IMR-90 (cell line): ENCODE data around the gene NLRP1. TPM values are rescaled to one million over a fixed set of nuclear protein-coding genes. Genes with fewer than 3 reads are reported as not detected.

ENCODE experiments used
- ATAC-seq: fragments of 200-7000 bp; cut with Tn5 transposase; 2 replicates; pipeline ENCODE4 v1.9.1; 2020; ENCODE audit warnings: low read depth, mild to moderate bottlenecking, moderate library complexity
- BruUV-seq: library from RNA; stranded (reverse); fragments of 400-500 nt; replicated peaks from 2 replicates; lab custom pipeline; 2021; lab: Mats Ljungman, UMichigan
- CTCF ChIA-PET: fragments of 300-600 bp; formaldehyde crosslinking; extraction: SDS; loops from one replicate; lab custom pipeline; 2021; ENCODE audit warnings: antibody characterized with exemption; lab: Yijun Ruan, JAX
- POLR2A ChIA-PET: fragments of 300-600 bp; sonication (Branson Sonifier 250); formaldehyde crosslinking; loops from one replicate; lab custom pipeline; 2022; ENCODE audit warnings: antibody characterized with exemption; ENCODE audit not compliant: unreplicated experiment; lab: Charles Lee
- DNase-seq: peaks from one replicate; pipeline ENCODE4 v3.0.0; 2013
- H2AFZ ChIP-seq: replicated peaks from 2 replicates; pipeline ENCODE3; 2013; ENCODE audit warnings: low read length, mild to moderate bottlenecking; ENCODE audit not compliant: poor library complexity
- H2AK5ac ChIP-seq: 2 replicates; pipeline ENCODE4 v1.6.1; 2013; ENCODE audit warnings: low read depth, low read length, inconsistent platforms
- H2AK9ac ChIP-seq: replicated peaks from 2 replicates; pipeline ENCODE3; 2013; ENCODE audit warnings: mild to moderate bottlenecking, low read depth, low read length, moderate library complexity; ENCODE audit not compliant: poor library complexity
- H2BK120ac ChIP-seq: 2 replicates; pipeline ENCODE4 v1.6.1; 2013; ENCODE audit warnings: low read depth, low read length, inconsistent platforms
- H2BK15ac ChIP-seq: 3 replicates; pipeline ENCODE4 v1.6.1; 2013; ENCODE audit warnings: low read depth, low read length, inconsistent platforms
- H2BK20ac ChIP-seq: 2 replicates; pipeline ENCODE4 v1.6.1; 2013; ENCODE audit warnings: low read depth, mild to moderate bottlenecking, inconsistent platforms, low read length, moderate library complexity
- H2BK5ac ChIP-seq: 2 replicates; pipeline ENCODE4 v1.6.1; 2013; ENCODE audit warnings: mild to moderate bottlenecking, low read depth, low read length, inconsistent platforms; ENCODE audit not compliant: poor library complexity, severe bottlenecking
- H3K14ac ChIP-seq: replicated peaks from 2 replicates; pipeline ENCODE4 v1.6.1; 2013; ENCODE audit warnings: low read depth, low read length, inconsistent platforms
- H3K18ac ChIP-seq: 2 replicates; pipeline ENCODE4 v1.6.1; 2013; ENCODE audit warnings: low read depth, low read length, control low read depth
- H3K23ac ChIP-seq: 2 replicates; pipeline ENCODE4 v1.6.1; 2013; ENCODE audit warnings: low read depth, low read length, inconsistent platforms
- H3K27ac ChIP-seq: 2 replicates; pipeline ENCODE4 v1.5.1; 2013; ENCODE audit warnings: mild to moderate bottlenecking, control low read depth, low read length; ENCODE audit not compliant: insufficient read depth
- H3K27me3 ChIP-seq: 2 replicates; pipeline ENCODE4 v1.6.1; 2013; ENCODE audit warnings: low read length; ENCODE audit not compliant: control insufficient read depth, insufficient read depth
- H3K36me3 ChIP-seq: 2 replicates; pipeline ENCODE4 v1.6.1; 2013; ENCODE audit warnings: low read length, mixed read lengths; ENCODE audit not compliant: control insufficient read depth, insufficient read depth
- H3K4ac ChIP-seq: 2 replicates; pipeline ENCODE4 v1.6.1; 2013; ENCODE audit warnings: low read depth, low read length, inconsistent platforms
- H3K4me1 ChIP-seq: 2 replicates; pipeline ENCODE4 v1.6.1; 2013; ENCODE audit warnings: low read length, mixed read lengths; ENCODE audit not compliant: control insufficient read depth, insufficient read depth
- H3K4me2 ChIP-seq: 2 replicates; pipeline ENCODE4 v1.6.1; 2013; ENCODE audit warnings: low read depth, mild to moderate bottlenecking, control low read depth, low read length, moderate library complexity
- H3K4me3 ChIP-seq: 2 replicates; pipeline ENCODE4 v1.5.1; 2013; ENCODE audit warnings: low read depth, mild to moderate bottlenecking, control low read depth, low read length, moderate library complexity; ENCODE audit not compliant: insufficient read depth
- H3K56ac ChIP-seq: 2 replicates; pipeline ENCODE4 v1.6.1; 2013; ENCODE audit warnings: low read length, inconsistent platforms; ENCODE audit not compliant: insufficient read depth; ENCODE audit errors: extremely low read depth
- H3K79me1 ChIP-seq, 2 experiments: 2 replicates each; pipeline ENCODE4 v1.6.1; 2013; ENCODE audit warnings: low read length in 2 of 2, inconsistent platforms in 1 of 2, low read depth in 1 of 2
- H3K9ac ChIP-seq: 2 replicates; pipeline ENCODE4 v1.6.1; 2013; ENCODE audit warnings: low read depth, low read length, control low read depth
- H3K9me1 ChIP-seq: 2 replicates; pipeline ENCODE4 v1.6.1; 2013; ENCODE audit warnings: low read length, inconsistent platforms; ENCODE audit not compliant: insufficient read depth
- H3K9me3 ChIP-seq: 2 replicates; pipeline ENCODE4 v1.6.1; 2013; ENCODE audit warnings: low read length; ENCODE audit not compliant: control insufficient read depth, insufficient read depth
- H4K20me1 ChIP-seq: 2 replicates; pipeline ENCODE4 v1.6.1; 2013; ENCODE audit warnings: low read length, inconsistent platforms; ENCODE audit not compliant: insufficient read depth
- H4K5ac ChIP-seq: 2 replicates; pipeline ENCODE4 v1.6.1; 2013; ENCODE audit warnings: mild to moderate bottlenecking, low read depth, low read length, control low read depth
- H4K8ac ChIP-seq, 2 experiments: 2 replicates each; pipeline ENCODE4 v1.6.1; 2013; ENCODE audit warnings: low read depth in 2 of 2, low read length in 2 of 2, control low read depth in 1 of 2, inconsistent platforms in 1 of 2
- H4K91ac ChIP-seq: 2 replicates; pipeline ENCODE4 v1.6.1; 2013; ENCODE audit warnings: low read depth, low read length, inconsistent platforms; ENCODE audit not compliant: insufficient read depth
- CHD1 ChIP-seq: IDR thresholded peaks from 2 replicates; pipeline ENCODE4 v1.6.1; 2012; ENCODE audit warnings: low read depth, low read length, improper control_type of control experiment
- FOS ChIP-seq: fragments of 150-350 bp; IDR thresholded peaks from 2 replicates; pipeline ENCODE4 v1.6.1; 2016; ENCODE audit warnings: low read depth, low read length
- MAFK ChIP-seq: IDR thresholded peaks from 2 replicates; pipeline ENCODE4 v1.6.1; 2012; ENCODE audit warnings: low read depth, low read length, improper control_type of control experiment
- MXI1 ChIP-seq: IDR thresholded peaks from 2 replicates; pipeline ENCODE4 v1.6.1; 2012; ENCODE audit warnings: low read depth, mild to moderate bottlenecking, low read length, moderate library complexity, borderline replicate concordance
- NFE2L2 ChIP-seq: fragments of 150-350 bp; IDR thresholded peaks from 2 replicates; pipeline ENCODE4 v1.6.1; 2016; ENCODE audit warnings: low read depth, mild to moderate bottlenecking, low read length
- POLR2A ChIP-seq: IDR thresholded peaks from 2 replicates; pipeline ENCODE4 v1.6.1; 2012; ENCODE audit warnings: mild to moderate bottlenecking, low read depth, low read length
- RAD21 ChIP-seq: IDR thresholded peaks from 2 replicates; pipeline ENCODE4 v1.6.1; 2012; ENCODE audit warnings: low read length, improper control_type of control experiment
- RCOR1 ChIP-seq: IDR thresholded peaks from 2 replicates; pipeline ENCODE4 v1.6.1; 2012; ENCODE audit warnings: mild to moderate bottlenecking, low read length, improper control_type of control experiment; ENCODE audit not compliant: insufficient replicate concordance
- RFX5 ChIP-seq: IDR thresholded peaks from 2 replicates; pipeline ENCODE4 v1.8.0; 2012; ENCODE audit warnings: low read depth, mild to moderate bottlenecking, low read length, moderate library complexity
- SMC3 ChIP-seq: fragments of 150-350 bp; IDR thresholded peaks from 2 replicates; pipeline ENCODE4 v1.6.1; 2016; ENCODE audit warnings: low read depth, mild to moderate bottlenecking, antibody characterized with exemption, low read length, moderate library complexity
- USF2 ChIP-seq: fragments of 150-350 bp; IDR thresholded peaks from 2 replicates; pipeline ENCODE4 v1.6.1; 2017; ENCODE audit warnings: mild to moderate bottlenecking, antibody characterized with exemption, low read length, low read depth
- WGBS, 2 experiments: methylation state at CpG; one replicate each; pipeline versions ENCODE4 v1.1.5 to v1.1.7; 2013; ENCODE audit warnings: missing lambda C conversion rate in 2 of 2; ENCODE audit not compliant: insufficient read length in 1 of 2; ENCODE audit errors: extremely low coverage in 2 of 2; 5-methylcytosine and 5-hydroxymethylcytosine counted together
- dilution Hi-C: fragments of 300-500 bp; cut with HindIII; formaldehyde crosslinking; loops from one replicate; pipeline ENCODE4 v1.14.3; 2018; ENCODE audit warnings: low sequenced_read_pairs; ENCODE audit not compliant: unreplicated experiment
- in situ Hi-C: fragments of 300-500 bp; cut with MboI; formaldehyde crosslinking; loops from 3 replicates; pipeline ENCODE4 v1.14.3; 2019; ENCODE audit warnings: low sequenced_read_pairs, inconsistent platforms, mixed read lengths
- intact Hi-C: fragments of 100-400 bp; cut with micrococcal nuclease; formaldehyde crosslinking; loops from 2 replicates; pipeline ENCODE4 v1.10.0; 2022
- polyA plus RNA-seq, 3 experiments: library from polyadenylated mRNA; depleted of rRNA; stranded (reverse); fragments of >200 nt; gene quantifications; 2 replicates each; pipeline ENCODE4 v1.2.3, GENCODE V29; 2012; ENCODE audit warnings: low replicate concordance in 1 of 3
- total RNA-seq: library from RNA; depleted of rRNA; stranded (reverse); fragments of >200 nt; gene quantifications from 2 replicates; pipeline ENCODE4 v1.2.3, GENCODE V29; 2012
- TF ChIP-seq, protein P1 (sequence below): conservative IDR thresholded peaks from 2 replicates; pipeline ENCODE4 v1.5.1; 2012; ENCODE audit warnings: mild to moderate bottlenecking, low read depth, low read length, improper control_type of control experiment

Gene NLRP1
- total and polyA plus RNA-seq, 2 of the 4 experiments (the other 2 are of a cell fraction): 134 to 340 TPM

DNA sequence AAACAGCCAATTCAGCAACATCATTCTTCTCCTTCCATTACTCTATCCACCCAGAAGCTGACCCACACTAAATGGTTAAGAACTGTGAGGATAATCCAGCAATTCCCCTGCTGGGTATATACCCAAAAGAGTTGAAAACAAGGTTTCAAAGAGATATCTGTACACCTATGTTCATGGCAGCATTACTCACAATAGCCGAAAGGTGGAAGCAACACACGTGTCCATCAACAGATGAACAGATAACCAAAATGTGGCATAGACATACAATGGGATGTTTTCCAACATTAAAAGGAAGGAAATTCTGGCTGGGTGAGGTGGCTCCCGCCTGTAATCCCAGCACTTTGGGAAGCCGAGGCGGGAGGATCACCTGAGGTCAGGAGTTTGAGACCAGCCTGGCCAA lies 78.0 kb downstream of the NLRP1 start:
- no TSS peak for BruUV-seq
- Histone ChIP-seq H3K27me3 (no peaks in the 10 kb centered on the region), H3K36me3 (no peaks in the 10 kb centered on the region), H3K4me3 (no peak overlapping the region), H2BK20ac (no peak overlapping the region), H3K56ac (no peak overlapping the region), H3K9me1 (peaks cover 7% of the 10 kb centered on the region), H2AK5ac (no peak overlapping the region), H4K20me1 (no peaks in the 10 kb centered on the region), H2AFZ (no peak overlapping the region), H4K91ac (no peak overlapping the region), H3K18ac (no peak overlapping the region), H3K9me3 (no peaks in the 10 kb centered on the region), H2BK15ac (0 out of 3 replicates have a peak overlapping the region, but pooled peaks have one; percentile 3), H3K4me1 (peaks cover 10% of the 10 kb centered on the region), H3K23ac (no peak overlapping the region), H2AK9ac (no peak overlapping the region), H3K4me2 (no peak overlapping the region), H3K79me1 (no peaks in the 10 kb centered on the region), H3K27ac (no peak overlapping the region), H4K5ac (no peak overlapping the region), H3K9ac (no peak overlapping the region), H2BK5ac (no peak overlapping the region), H3K4ac (no peak overlapping the region), H2BK120ac (no peak overlapping the region), H4K8ac (no peak overlapping the region), H3K14ac (no peak overlapping the region)
- WGBS, 2 experiments: no CpG with 5 or more reads among the region's 5 CpGs
- CTCF ChIA-PET: no interaction called here
- POLR2A ChIA-PET: no interaction called here
- no peak for DNase-seq
- ATAC-seq: no peak
- intact Hi-C loops: no loop called here
- in situ Hi-C loops: no loop called here
- TF ChIP-seq MXI1: no peak
- TF ChIP-seq POLR2A: no peak
- no peak for TF ChIP-seq MAFK
- no peak for TF ChIP-seq CHD1
- no peak for TF ChIP-seq FOS
- no peak for TF ChIP-seq USF2
- TF ChIP-seq SMC3: no peak
- no peak for TF ChIP-seq RAD21
- no peak for TF ChIP-seq RFX5
- TF ChIP-seq NFE2L2: no peak
- TF ChIP-seq, protein P1, sequence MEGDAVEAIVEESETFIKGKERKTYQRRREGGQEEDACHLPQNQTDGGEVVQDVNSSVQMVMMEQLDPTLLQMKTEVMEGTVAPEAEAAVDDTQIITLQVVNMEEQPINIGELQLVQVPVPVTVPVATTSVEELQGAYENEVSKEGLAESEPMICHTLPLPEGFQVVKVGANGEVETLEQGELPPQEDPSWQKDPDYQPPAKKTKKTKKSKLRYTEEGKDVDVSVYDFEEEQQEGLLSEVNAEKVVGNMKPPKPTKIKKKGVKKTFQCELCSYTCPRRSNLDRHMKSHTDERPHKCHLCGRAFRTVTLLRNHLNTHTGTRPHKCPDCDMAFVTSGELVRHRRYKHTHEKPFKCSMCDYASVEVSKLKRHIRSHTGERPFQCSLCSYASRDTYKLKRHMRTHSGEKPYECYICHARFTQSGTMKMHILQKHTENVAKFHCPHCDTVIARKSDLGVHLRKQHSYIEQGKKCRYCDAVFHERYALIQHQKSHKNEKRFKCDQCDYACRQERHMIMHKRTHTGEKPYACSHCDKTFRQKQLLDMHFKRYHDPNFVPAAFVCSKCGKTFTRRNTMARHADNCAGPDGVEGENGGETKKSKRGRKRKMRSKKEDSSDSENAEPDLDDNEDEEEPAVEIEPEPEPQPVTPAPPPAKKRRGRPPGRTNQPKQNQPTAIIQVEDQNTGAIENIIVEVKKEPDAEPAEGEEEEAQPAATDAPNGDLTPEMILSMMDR: no peak
- no peak for TF ChIP-seq RCOR1
- dilution Hi-C loops: no loop called here
